Esophagus (tissue), 2 donors: Measurements from ENCODE around the gene DDX27. TPM values are rescaled to one million over a fixed set of nuclear protein-coding genes. Genes with fewer than 3 reads are reported as not detected.

Experiments
- H3K27ac ChIP-seq, 2 donors: one replicate each; pipeline ENCODE4 v1.5.1; 2013; ENCODE audit warnings: low read depth in 2 of 2, mild to moderate bottlenecking in 2 of 2, inconsistent platforms in 1 of 2, low read length in 1 of 2, moderate library complexity in 1 of 2
- H3K27me3 ChIP-seq, 2 donors: one replicate each; pipeline ENCODE4 v1.6.1; 2013; ENCODE audit warnings: low read length in 2 of 2, control low read depth in 1 of 2, mild to moderate bottlenecking in 1 of 2; ENCODE audit not compliant: insufficient read depth in 2 of 2, control insufficient read depth in 1 of 2
- H3K36me3 ChIP-seq, 2 donors: one replicate each; pipeline ENCODE4 v1.6.1; 2013; ENCODE audit warnings: low read length in 1 of 2; ENCODE audit not compliant: control insufficient read depth in 2 of 2, insufficient read depth in 2 of 2
- H3K4me1 ChIP-seq, 2 donors: one replicate each; pipeline ENCODE4 v1.6.1; 2013; ENCODE audit warnings: low read length in 1 of 2; ENCODE audit not compliant: control insufficient read depth in 2 of 2, insufficient read depth in 2 of 2
- H3K4me3 ChIP-seq, 2 donors: one replicate each; pipeline ENCODE4 v1.5.1; 2013; ENCODE audit warnings: low read length in 2 of 2, mild to moderate bottlenecking in 2 of 2, low read depth in 1 of 2, moderate library complexity in 1 of 2
- H3K9me3 ChIP-seq, 2 donors: one replicate each; pipeline ENCODE4 v1.6.1; 2013; ENCODE audit warnings: mild to moderate bottlenecking in 2 of 2, low read depth in 1 of 2, low read length in 1 of 2, moderate library complexity in 1 of 2; ENCODE audit not compliant: control insufficient read depth in 2 of 2, insufficient read depth in 1 of 2
- WGBS, 2 donors: extraction: QIAGEN DNeasy Blood & Tissue Kit; methylation state at CpG; one replicate each; pipeline ENCODE4 v1.1.7; 2013; 5-methylcytosine and 5-hydroxymethylcytosine counted together
- polyA plus RNA-seq, 2 donors: library from polyadenylated mRNA; stranded (reverse); fragments of 200-250 nt; gene quantifications; one replicate each; pipeline ENCODE4 v1.2.3, GENCODE V29; 2013
- donor health status: healthy with polysubstance abuse.
- donor health status: Bipolar disorder and iron deficiency.

The DDX27 gene
- polyA plus RNA-seq, 2 donors: 14.2 to 27.0 TPM

GRCh38 chr20:49236301-49236700, 17.1 kb downstream of the DDX27 start:
- no peaks in the 10 kb centered on the region for H3K27me3 ChIP-seq
- H3K4me1 ChIP-seq: no peaks in the 10 kb centered on the region
- peaks cover 41 to 52% of the 10 kb centered on the region in 2 donors for H3K36me3 ChIP-seq
- H3K4me3 ChIP-seq: no peak overlapping the region
- no peak overlapping the region for H3K27ac ChIP-seq
- WGBS, 2 donors: 90 to 92% methylated on average over 9 of the region's 9 CpGs
- H3K9me3 ChIP-seq: no peaks in the 10 kb centered on the region

GRCh38 chr20:49237531-49237930, 18.3 kb downstream of the DDX27 start:
- peaks cover 49 to 58% of the 10 kb centered on the region in 2 donors for H3K36me3 ChIP-seq
- no peak overlapping the region for H3K27ac ChIP-seq
- no peak overlapping the region for H3K4me3 ChIP-seq
- H3K27me3 ChIP-seq: no peaks in the 10 kb centered on the region
- WGBS, 2 donors: 82 to 92% methylated on average over 4 of the region's 4 CpGs
- H3K9me3 ChIP-seq: no peaks in the 10 kb centered on the region
- H3K4me1 ChIP-seq: no peaks in the 10 kb centered on the region

GRCh38 chr20:49245921-49246740, 26.9 kb downstream of the DDX27 start:
- peak overlapping the region in 1 of 2 donors; percentile 26 for H3K27ac ChIP-seq
- H3K27me3 ChIP-seq: no peaks in the 10 kb centered on the region
- no peak overlapping the region for H3K4me3 ChIP-seq
- H3K9me3 ChIP-seq: no peaks in the 10 kb centered on the region
- H3K4me1 ChIP-seq: peaks cover 0 to 10% of the 10 kb centered on the region in 2 donors
- H3K36me3 ChIP-seq: peaks cover 33 to 43% of the 10 kb centered on the region in 2 donors
- WGBS, 2 donors: 27 to 33% methylated on average over 3 of the region's 3 CpGs

- Histone ChIP-seq H3K27me3 (no peaks in the 10 kb centered on the region), H3K4me1 (peaks cover 0 to 10% of the 10 kb centered on the region in 2 donors), H3K27ac (no peak overlapping the region), H3K4me3 (no peak overlapping the region), H3K36me3 (peaks cover 26 to 35% of the 10 kb centered on the region in 2 donors), H3K9me3 (no peaks in the 10 kb centered on the region)
- WGBS, 2 donors: 93% methylated on average over 8 of the region's 8 CpGs
Observed at GRCh38 chr20:49247169-49247723, 28.0 kb downstream of the DDX27 start.

- Histone ChIP-seq H3K4me3 (no peak overlapping the region), H3K36me3 (peaks cover 26 to 33% of the 10 kb centered on the region in 2 donors), H3K9me3 (no peaks in the 10 kb centered on the region), H3K27ac (no peak overlapping the region), H3K27me3 (no peaks in the 10 kb centered on the region), H3K4me1 (peaks cover 0 to 10% of the 10 kb centered on the region in 2 donors)
- 70 to 71% methylated on average over 5 of the region's 5 CpGs for WGBS, 2 donors
Observed at GRCh38 chr20:49247792-49248191, 28.6 kb downstream of the DDX27 start.

GRCh38 chr20:49248301-49248700, 29.1 kb downstream of the DDX27 start:
- Histone ChIP-seq H3K27ac (no peak overlapping the region), H3K36me3 (peaks cover 26 to 32% of the 10 kb centered on the region in 2 donors), H3K4me3 (no peak overlapping the region), H3K4me1 (peaks cover 0 to 10% of the 10 kb centered on the region in 2 donors), H3K27me3 (no peaks in the 10 kb centered on the region), H3K9me3 (no peaks in the 10 kb centered on the region)
- WGBS, 2 donors: 86 to 90% methylated on average over 10 of the region's 10 CpGs

- Histone ChIP-seq H3K36me3 (peaks cover 26 to 37% of the 10 kb centered on the region in 2 donors), H3K27ac (peak overlapping the region in 1 of 2 donors; percentile 57)
Observed at GRCh38 chr20:49248879-49249665, 29.9 kb downstream of the DDX27 start.

GRCh38 chr20:49252556-49253350, 33.5 kb downstream of the DDX27 start:
- H3K27ac ChIP-seq: no peak overlapping the region
- H3K4me1 ChIP-seq: peaks cover 0 to 8% of the 10 kb centered on the region in 2 donors
- H3K36me3 ChIP-seq: peaks cover 40 to 55% of the 10 kb centered on the region in 2 donors
- H3K9me3 ChIP-seq: no peaks in the 10 kb centered on the region
- no peak overlapping the region for H3K4me3 ChIP-seq
- WGBS, 2 donors: 75 to 89% methylated on average over 6 of the region's 6 CpGs
- H3K27me3 ChIP-seq: no peaks in the 10 kb centered on the region

More at GRCh38 chr20:49248879-49249665, 29.9 kb downstream of the DDX27 start:
- WGBS, 2 donors: 61 to 65% methylated on average over 18 of the region's 18 CpGs
- no peak overlapping the region for H3K4me3 ChIP-seq
- no peaks in the 10 kb centered on the region for H3K9me3 ChIP-seq
- no peaks in the 10 kb centered on the region for H3K27me3 ChIP-seq
- H3K4me1 ChIP-seq: peaks cover 0 to 10% of the 10 kb centered on the region in 2 donors

- H3K4me1 ChIP-seq: no peaks in the 10 kb centered on the region
- no peak overlapping the region for H3K4me3 ChIP-seq
- H3K36me3 ChIP-seq: peaks cover 22 to 45% of the 10 kb centered on the region in 2 donors
- no peaks in the 10 kb centered on the region for H3K9me3 ChIP-seq
- 76 to 79% methylated on average over 6 of the region's 6 CpGs for WGBS, 2 donors
- no peaks in the 10 kb centered on the region for H3K27me3 ChIP-seq
- no peak overlapping the region for H3K27ac ChIP-seq
Observed at GRCh38 chr20:49256261-49256660, 37.0 kb downstream of the DDX27 start.
